MV-4-11 (cell line): ENCODE measurements around the gene GPR156.

Experiments
- DNase-seq: peaks from one replicate; lab custom pipeline; 2025; lab: John Stamatoyannopoulos, UW

Gene GPR156

GRCh38 chr3:120193554-120193953 lies 91.5 kb downstream of the GPR156 start:
- no peak for DNase-seq

- no peak for DNase-seq
Observed at GRCh38 chr3:120192579-120192978, 92.4 kb downstream of the GPR156 start.

- no peak for DNase-seq
Observed at GRCh38 chr3:120192159-120192558, 92.9 kb downstream of the GPR156 start.

GRCh38 chr3:120182613-120183511 lies 102.2 kb downstream of the GPR156 start:
- DNase-seq: no peak

GRCh38 chr3:120181632-120182031 lies 103.4 kb downstream of the GPR156 start:
- no peak for DNase-seq

- DNase-seq: no peak
Observed at GRCh38 chr3:120180731-120181412, 104.2 kb downstream of the GPR156 start.

- peak; percentile 43 for DNase-seq
Observed at GRCh38 chr3:120177707-120178306, 107.2 kb downstream of the GPR156 start.

GRCh38 chr3:120177151-120177550 lies 107.9 kb downstream of the GPR156 start:
- DNase-seq: no peak

- no peak for DNase-seq
Observed at GRCh38 chr3:120174811-120175539, 110.0 kb downstream of the GPR156 start.

- DNase-seq: no peak
Observed at GRCh38 chr3:120173056-120173675, 111.9 kb downstream of the GPR156 start.

GRCh38 chr3:120172070-120172469 lies 113.0 kb downstream of the GPR156 start:
- DNase-seq: no peak

- DNase-seq: no peak
Observed at GRCh38 chr3:120171134-120171873, 113.7 kb downstream of the GPR156 start.

- DNase-seq: no peak
Observed at GRCh38 chr3:120170223-120170622, 114.8 kb downstream of the GPR156 start.

GRCh38 chr3:120169407-120169806 lies 115.6 kb downstream of the GPR156 start:
- no peak for DNase-seq

- no peak for DNase-seq
Observed at GRCh38 chr3:120168611-120169010, 116.4 kb downstream of the GPR156 start.

GRCh38 chr3:120168038-120168437 lies 117.0 kb downstream of the GPR156 start:
- DNase-seq: no peak

GRCh38 chr3:120167488-120167887 lies 117.5 kb downstream of the GPR156 start:
- DNase-seq: no peak

- no peak for DNase-seq
Observed at GRCh38 chr3:120163816-120164215, 121.2 kb downstream of the GPR156 start.

GRCh38 chr3:120163026-120163425 lies 122.0 kb downstream of the GPR156 start:
- DNase-seq: no peak

GRCh38 chr3:120162400-120162799 lies 122.6 kb downstream of the GPR156 start:
- no peak for DNase-seq

GRCh38 chr3:120161902-120162301 lies 123.1 kb downstream of the GPR156 start:
- peak; percentile 96 for DNase-seq
